ENCODE results near the gene CRHR1.

DNA sequence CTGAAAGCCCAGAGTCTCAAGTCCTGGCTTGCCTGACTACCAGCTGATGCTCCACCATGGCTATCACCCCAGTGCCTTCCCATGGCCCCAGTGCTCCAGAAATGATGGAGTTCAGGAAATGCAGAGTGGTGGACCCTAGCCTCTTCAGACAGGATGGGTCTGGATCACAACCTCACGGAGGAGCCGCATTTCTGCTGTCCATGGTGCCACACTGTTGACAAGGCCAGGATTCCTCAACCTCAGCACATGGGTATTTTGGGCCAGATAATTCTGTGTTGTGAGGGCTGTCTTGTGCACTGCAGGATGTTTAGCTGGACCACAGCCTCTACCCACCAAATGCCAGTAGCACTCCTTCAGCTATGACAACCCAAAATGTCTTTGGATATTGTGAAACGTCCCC is 6.7 kb upstream of the CRHR1 start:
- TF ChIP-seq GATA2 (IDR thresholded peaks at IDR 0.05; ENCODE audit: low read depth, low read length), result no peak
- no peak for TF ChIP-seq GATA3 (IDR thresholded peaks at IDR 0.05; ENCODE audit: low read depth, low read length)
